HG03045 (cell line): ENCODE results near the gene TEAD3.

ENCODE experiments used
- ATAC-seq: cut with Tn5 transposase; IDR thresholded peaks from one replicate; pipeline ENCODE4 v1.9.1; 2021; ENCODE audit warnings: mild to moderate bottlenecking, moderate library complexity; ENCODE audit not compliant: unreplicated experiment

The TEAD3 gene

GRCh38 chr6:35427435-35427834 is 69.4 kb downstream of the TEAD3 start:
- no peak for ATAC-seq

DNA sequence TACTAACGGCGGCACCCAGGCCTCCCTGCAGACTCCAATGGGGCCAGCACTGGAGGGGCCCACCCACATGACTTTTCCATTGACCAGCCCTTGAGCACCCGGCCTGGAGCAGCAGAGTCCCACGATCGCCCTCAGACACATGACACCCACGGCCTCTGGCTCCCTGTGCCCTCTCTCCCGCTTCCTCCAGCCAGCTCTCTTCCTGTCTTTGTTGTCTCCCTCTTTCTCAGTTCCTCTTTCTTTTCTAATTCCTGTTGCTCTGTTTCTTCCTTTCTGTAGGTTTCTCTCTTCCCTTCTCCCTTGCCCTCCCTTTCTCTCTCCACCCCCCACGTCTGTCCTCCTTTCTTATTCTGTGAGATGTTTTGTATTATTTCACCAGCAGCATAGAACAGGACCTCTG is 70.8 kb downstream of the TEAD3 start:
- no peak for ATAC-seq

GRCh38 chr6:35425284-35425683 is 71.6 kb downstream of the TEAD3 start:
- ATAC-seq = no peak
